SHP77 treated with DMSO at 0.1 percent for 48 hours (cell line): ENCODE measurements around the gene LAPTM5.

ENCODE experiments used
- DNase-seq: peaks from one replicate; lab custom pipeline; 2025; lab: John Stamatoyannopoulos, UW

LAPTM5 gene

GRCh38 chr1:30787266-30787665 lies 29.7 kb upstream of the LAPTM5 start:
- DNase-seq = no peak

GRCh38 chr1:30786264-30786991 lies 28.9 kb upstream of the LAPTM5 start:
- no peak for DNase-seq

- no peak for DNase-seq
Measured at GRCh38 chr1:30785714-30786113, 28.1 kb upstream of the LAPTM5 start.

GRCh38 chr1:30785181-30785580 lies 27.6 kb upstream of the LAPTM5 start:
- no peak for DNase-seq

- DNase-seq = no peak
Measured at GRCh38 chr1:30783256-30783915, 25.8 kb upstream of the LAPTM5 start.

GRCh38 chr1:30782361-30783255 lies 25.0 kb upstream of the LAPTM5 start:
- peak; percentile 22 for DNase-seq

GRCh38 chr1:30781906-30782305 lies 24.3 kb upstream of the LAPTM5 start:
- DNase-seq = no peak

- no peak for DNase-seq
Measured at GRCh38 chr1:30780409-30780808, 22.8 kb upstream of the LAPTM5 start.

GRCh38 chr1:30779294-30780071 lies 21.9 kb upstream of the LAPTM5 start:
- DNase-seq = peak; percentile 77

GRCh38 chr1:30778979-30779293 lies 21.4 kb upstream of the LAPTM5 start:
- DNase-seq = no peak

GRCh38 chr1:30778154-30778978 lies 20.8 kb upstream of the LAPTM5 start:
- peak; percentile 93 for DNase-seq

- no peak for DNase-seq
Measured at GRCh38 chr1:30777904-30778153, 20.3 kb upstream of the LAPTM5 start.

GRCh38 chr1:30777060-30777903 lies 19.7 kb upstream of the LAPTM5 start:
- no peak for DNase-seq

GRCh38 chr1:30776097-30777059 lies 18.8 kb upstream of the LAPTM5 start:
- DNase-seq = no peak

GRCh38 chr1:30775433-30775975 lies 17.9 kb upstream of the LAPTM5 start:
- no peak for DNase-seq

- DNase-seq = no peak
Measured at GRCh38 chr1:30774550-30775432, 17.2 kb upstream of the LAPTM5 start.

- no peak for DNase-seq
Measured at GRCh38 chr1:30773722-30774358, 16.3 kb upstream of the LAPTM5 start.

GRCh38 chr1:30771005-30771404 lies 13.4 kb upstream of the LAPTM5 start:
- DNase-seq = no peak
